UCSD-AML1 (cell line): ENCODE data around the gene SLC4A4.
A peak's percentile ranks its signal among the peaks of the same experiment; 100 is the strongest.
"Not testable (repeated sequence)": the region's sequence is repeated elsewhere in the genome, so short reads cannot be mapped to it uniquely, and the experiment has no call there.

ENCODE experiments used
- DNase-seq: peaks from one replicate; lab custom pipeline; 2025; ENCODE audit not compliant: unreplicated experiment; lab: John Stamatoyannopoulos, UW

The SLC4A4 gene

DNA sequence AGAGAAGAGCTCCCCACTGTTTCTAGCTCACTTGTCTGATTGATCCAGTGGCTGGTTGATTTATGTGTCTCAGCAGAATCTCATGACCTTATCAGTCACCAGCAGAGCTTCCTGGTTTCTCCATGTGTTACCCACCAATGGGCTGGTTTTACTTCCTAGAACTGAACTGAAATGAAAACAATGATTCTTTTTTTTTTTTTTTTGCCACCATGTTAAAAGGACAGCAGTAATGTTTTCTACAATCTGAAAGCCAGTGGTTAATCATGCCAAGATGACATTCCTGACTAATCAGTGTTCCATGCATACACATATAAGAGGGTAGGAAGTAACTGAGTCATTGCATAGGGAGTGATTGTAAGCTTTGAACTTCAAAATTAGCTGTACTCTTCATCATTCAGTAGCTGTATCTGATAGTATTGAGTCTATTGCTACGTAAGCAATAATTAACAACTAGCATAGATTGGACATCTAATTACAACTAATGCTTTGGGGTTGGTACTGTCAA is 67.7 kb downstream of the SLC4A4 start:
- peak; percentile 13 for DNase-seq

DNA sequence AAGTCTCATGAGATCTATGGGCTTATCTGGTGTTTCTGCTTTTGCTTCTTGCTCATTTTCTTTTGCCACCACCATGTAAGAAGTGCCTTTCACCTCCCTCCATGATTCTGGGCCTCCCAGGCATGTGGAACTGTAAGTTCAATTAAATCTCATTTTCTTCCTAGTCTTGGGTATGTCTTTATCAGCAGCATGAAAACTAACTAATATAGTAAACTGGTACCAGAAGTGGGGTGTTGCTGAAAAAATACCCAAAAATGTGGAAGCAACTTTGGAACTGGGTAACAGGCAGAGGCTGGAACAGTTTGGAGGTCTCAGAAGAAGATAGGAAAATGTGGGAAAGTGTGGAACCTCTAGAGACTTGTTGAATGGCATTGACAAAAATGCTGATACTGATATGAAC is 70.1 kb downstream of the SLC4A4 start:
- DNase-seq: not testable (repeated sequence)

DNA sequence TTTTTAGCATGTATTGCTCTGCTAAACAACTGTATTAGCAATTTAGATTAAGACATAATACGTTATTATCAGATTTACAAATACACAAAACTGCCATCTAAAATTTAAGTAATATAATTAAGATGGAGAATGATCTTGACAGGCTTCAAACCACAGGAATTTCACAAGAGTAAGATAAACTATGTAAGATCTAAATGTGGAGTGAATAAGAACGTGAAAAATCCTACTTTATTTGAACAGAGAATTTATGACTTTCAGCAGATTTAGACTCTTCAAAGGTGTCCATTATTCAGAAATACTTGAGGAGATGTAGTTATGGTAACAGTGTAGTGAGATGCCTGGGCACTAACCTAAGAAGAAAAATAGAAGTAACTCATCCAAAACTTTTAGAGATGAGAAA is 73.2 kb downstream of the SLC4A4 start:
- no peak for DNase-seq

DNA sequence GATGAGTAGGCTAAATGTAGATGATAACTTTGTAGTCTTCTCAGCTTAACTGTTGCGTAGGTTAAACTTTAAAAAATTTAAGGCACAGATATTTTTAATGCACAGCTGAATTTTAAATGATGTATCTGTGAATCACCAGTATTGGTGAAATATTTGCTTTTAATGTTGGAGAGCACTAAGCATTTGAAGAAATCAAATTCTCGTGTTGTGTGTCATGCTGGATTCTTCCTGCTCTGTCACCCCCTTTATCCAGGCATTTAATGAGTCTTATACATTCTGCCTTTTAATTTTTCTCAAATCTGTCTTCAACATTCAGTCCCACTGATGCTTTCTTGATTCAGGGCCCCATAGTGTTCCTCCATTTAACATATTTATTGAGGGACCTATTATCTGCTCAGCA is 76.7 kb downstream of the SLC4A4 start:
- DNase-seq: no peak

DNA sequence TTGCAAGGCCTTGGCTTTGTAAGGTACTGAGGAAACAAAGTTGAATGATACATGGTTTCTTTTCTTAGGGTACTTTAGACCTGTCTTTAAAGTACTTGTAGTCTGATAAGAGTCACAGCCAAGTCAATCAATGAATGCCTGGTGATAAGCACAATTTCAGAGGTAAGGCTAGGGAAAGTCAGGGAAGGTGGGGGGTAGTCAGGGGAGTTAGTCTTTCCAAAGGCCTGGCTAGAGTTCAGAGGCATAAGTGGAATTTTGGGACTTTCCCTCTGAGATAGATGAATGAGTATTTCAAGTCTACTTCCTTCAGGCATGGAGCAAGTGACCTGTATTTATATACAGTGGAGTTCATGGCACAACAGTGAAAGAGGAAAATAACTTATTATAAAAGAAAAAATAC is 78.3 kb downstream of the SLC4A4 start:
- no peak for DNase-seq

DNA sequence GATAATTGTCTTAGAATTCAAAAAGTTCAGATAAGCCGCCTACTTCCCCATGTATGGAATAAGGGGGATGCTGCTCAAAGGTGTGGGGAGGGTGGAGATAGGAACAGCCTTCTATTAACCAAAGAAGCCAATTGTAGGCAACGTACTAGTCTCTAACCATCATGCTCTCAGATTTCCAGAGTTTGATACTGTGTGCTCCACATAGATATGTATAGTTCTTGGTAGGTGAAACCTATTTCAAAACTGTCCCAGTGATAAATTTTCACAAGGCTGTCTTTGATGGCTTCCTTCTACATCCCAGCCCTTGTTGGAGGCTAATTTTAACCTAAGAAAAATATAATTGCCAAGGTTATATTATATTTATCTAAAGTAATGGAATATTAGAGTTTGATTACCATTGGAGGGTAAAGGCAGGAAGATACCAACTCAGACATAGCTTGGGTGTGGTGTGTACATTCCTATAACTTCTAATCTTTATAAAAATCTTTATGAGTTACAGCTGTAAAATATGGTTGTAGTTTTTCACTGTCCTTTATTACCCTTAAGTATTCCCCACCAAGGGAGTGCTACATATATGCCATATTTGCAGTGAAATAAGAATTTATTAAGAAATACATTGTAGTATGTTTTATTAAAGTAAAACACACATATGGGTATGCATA is 87.7 kb downstream of the SLC4A4 start:
- no peak for DNase-seq

DNA sequence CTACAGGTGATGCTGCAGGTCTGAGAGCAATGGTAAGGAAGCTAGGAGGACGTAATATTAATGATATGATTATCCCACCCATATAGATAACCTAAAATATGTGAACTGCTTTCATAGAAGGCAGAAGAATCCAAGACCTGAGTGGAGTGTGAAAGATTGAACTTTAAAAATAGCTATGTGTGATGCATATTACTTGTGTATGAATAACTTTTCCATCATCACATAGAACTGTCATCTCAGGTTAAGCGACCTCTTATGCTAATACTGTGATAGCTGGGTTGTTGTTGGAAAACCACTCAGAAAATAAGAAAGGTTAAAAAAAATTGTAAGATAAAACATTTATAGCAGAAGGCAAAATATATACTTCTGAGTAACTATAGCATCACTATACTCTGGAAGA is 90.3 kb downstream of the SLC4A4 start:
- no peak for DNase-seq

DNA sequence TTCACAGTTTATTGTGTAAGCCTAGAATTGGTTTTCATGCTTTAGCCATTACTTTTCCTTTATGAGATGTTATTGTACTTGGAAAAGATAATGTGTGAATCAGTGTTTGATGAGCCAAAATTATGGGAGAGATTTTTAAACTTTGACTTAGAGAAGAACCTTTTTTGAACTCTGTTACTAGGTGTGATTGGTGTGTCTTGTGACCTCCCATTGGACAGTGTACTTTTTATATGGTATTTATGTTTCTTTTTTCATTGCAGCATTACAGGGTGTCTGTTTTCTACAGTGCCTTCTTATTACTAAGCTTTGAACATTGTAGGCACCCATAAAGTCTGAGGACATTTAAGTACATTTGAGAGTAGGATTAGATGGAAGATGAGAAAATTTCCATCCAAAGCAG is 91.1 kb downstream of the SLC4A4 start:
- no peak for DNase-seq

DNA sequence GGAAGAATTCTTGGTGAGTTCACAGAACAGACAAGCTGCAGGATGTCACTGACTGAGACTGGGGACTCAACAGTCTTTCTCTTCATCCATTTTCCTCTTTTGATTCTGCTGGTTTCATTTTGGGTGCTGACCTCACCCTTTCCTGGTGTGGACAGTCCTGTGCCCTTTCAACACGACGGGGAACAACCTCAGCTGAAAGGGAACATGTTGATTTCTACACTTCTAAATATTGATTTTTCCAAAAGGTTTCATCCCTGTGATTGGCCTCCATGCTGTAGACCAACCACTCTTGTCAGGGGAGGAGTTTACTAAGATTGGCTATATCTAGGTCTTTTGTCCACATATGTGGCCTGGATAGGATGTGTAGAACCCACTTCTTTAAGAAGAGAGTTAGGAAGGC is 91.8 kb downstream of the SLC4A4 start:
- no peak for DNase-seq

DNA sequence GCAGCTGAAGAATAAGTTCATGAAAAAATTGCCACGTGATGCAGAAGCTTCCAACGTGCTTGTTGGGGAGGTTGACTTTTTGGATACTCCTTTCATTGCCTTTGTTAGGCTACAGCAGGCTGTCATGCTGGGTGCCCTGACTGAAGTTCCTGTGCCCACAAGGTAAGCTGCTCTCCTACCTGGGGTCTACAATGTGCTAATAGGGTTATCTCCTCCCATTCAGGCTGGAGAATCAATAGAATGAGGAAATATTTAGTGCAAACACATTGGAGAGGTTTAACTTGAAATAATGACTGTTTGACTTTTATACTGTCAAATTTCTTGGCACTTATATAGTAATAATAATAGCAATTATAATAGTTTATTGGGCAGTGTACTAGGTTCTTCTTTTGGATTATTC is 101.8 kb downstream of the SLC4A4 start:
- DNase-seq: no peak

DNA sequence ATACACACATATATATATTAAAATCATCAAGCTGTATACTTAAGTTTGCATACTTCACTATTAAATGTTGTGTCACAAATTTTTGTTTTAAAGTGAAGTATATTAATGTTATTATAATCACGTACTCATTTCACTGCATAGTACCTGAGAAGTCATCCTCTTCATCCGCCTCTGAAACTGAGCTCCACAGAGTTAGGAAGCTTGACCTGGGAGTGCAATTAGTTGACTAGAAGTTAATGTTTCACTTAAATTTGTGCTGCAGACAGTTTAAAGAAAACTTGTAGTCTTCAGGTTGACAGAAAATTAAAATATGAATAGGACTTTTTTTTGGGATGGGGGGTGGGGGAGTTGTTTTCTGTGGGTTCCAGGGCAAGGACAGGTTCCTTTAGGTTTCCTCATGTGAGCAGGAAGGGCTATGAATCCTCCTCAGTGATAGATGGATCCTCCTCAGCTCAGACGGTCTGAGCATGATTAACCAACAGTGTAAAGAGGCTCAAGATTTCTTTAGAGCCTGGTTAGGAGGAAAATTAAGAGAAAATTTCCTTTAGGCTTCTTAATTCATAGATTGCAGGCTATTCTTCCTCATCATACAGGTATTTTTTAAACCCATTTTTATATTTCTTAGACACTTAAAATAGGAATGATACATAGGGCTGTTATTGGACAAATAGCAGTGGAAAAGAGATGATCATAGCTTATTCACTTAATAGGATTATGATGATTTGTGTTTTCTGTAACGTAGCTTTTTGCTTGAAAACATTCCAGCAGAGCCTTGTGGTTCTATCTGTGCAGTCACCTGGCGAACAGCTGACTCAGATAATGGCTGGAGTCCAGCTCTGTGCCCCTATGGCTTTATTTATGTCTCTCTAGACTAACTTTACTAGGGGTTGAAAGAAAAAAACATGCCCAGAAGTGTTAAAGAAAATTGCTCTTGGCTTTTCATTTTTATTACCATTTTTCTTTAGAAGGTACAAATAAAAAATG is 102.7 kb downstream of the SLC4A4 start:
- DNase-seq: no peak

DNA sequence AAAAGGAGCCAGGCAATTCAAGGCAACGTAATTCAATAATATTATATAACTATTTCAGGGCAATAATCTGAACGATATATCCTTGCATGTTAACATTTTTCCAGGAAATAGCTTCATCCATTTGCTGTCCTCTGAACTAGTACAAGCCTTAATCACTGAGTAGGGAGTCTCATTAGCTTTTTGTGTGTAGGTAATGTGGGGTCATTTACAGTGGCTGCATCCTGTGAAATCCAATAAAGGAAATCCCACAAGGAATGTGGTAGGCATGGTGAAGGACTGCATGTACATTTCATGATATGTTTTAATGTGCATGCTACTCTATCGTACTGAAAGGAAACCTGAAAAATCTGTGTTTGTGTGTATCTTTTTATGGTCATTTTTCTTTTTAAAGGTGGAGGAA is 103.5 kb downstream of the SLC4A4 start:
- no peak for DNase-seq

DNA sequence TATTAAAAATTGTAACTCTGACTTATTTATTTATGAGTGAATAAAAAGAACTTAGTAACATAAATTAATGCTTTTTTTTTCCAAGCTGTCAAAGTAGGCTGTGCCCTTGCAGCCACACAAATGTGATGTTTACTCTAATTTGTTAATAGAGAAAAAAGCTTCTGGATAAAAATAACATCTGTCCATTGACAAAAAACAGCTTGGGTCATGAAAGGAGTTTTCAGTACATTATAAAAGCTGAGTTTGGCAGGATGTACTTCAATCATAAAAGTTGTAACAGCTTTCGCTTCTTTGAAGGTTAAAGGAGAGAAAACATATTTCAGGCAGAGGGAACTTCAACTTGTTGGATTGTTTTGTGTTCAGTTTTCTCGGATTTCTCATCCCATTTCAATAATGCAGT is 105.6 kb downstream of the SLC4A4 start:
- DNase-seq: no peak

DNA sequence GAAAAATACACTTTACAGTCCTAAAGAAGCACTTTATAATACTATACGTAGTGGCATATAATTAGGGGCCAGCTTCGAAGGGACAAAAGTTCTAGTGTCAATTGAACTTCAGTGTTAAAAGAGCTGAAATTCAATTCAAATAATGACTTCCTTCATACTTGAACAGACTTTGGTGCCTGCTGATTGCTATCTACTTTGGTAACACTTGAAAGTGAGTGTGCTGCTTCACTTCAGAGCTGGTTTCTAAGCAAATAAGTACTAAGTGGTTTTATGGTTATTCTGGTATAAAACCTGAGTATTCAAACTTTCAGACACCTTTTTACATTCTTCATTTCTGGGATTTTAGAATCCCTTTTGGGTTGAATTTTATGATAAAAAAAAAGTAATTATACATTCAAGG is 107.0 kb downstream of the SLC4A4 start:
- no peak for DNase-seq

DNA sequence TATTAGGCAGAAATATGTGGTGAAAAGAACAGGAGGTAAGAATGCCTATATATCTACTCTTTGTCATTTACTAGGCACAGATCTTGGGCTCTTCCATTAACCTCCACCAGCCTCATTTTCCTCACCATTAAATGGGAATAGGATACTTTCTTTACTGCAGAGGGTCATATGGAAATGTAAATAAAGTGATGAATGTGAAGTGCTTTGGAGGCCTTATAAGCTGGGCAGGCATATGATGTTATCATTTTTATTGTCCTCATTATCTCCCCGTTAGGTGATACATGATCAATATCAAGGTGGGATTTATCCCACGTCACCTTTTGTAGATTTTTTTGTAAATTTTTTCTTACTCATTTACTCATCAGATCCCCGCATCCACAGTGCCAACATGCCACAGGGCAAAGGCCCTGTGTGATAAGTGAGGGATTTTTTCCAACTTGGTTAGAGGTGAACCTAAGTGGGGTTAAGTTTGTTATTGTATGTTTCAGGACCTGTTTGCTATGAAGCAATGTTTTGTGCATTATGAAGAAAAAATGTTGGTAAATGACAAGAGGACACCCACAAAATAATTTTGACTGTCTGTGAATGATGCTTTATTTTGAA is 107.8 kb downstream of the SLC4A4 start:
- DNase-seq: no peak

DNA sequence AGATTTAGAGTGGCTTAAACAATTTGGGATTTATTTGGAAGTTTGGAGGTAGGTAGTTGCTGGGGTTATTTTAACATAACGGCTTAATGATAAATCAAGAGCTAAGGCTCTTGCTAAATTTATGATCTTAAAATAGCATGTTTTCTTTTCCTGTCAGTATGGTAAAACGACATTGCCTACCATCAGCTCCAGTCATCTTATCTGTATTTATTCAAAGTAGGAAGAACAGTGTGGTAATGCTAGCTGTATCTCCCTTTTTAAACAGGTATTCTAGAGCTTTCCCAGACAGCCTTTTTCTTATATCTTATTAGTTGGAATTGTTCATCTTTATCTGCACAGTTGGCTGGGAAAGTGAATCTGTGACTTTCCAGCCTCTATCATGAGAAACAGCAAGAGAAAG is 110.2 kb downstream of the SLC4A4 start:
- no peak for DNase-seq

DNA sequence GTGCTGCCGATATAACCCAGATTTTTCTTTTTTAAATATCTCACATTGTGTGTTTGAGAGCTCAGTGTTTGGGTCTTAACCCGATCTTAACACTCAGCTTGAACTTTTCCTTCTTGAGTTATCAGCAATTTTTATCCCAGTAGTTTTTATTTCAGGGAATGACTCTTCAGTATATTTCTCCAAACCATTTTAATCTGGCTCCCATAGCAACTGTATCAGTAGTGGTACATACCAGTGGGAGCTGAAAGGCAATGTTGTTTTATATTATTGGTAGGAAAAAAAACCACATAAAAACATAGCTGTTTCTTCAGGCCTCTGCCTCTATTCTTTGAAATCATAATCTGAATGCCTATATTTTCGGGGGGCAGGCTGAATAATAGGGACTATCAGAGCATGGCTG is 111.1 kb downstream of the SLC4A4 start:
- no peak for DNase-seq

DNA sequence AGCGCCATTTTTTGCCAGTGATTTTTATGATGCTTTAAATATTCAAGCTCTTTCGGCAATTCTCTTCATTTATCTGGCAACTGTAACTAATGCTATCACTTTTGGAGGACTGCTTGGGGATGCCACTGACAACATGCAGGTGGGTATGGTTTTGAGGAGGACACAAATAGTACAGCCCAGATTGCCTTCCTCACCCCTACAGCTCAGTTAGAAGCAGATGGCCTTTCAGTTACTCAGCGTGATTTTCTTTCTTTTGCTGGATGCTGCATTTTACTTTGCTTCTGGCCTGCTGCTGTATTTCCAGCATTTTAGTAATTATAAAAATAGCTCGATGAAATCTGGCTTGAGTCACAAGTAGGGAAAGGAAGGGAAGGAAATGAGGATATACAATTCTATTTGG is 114.7 kb downstream of the SLC4A4 start:
- DNase-seq: no peak

DNA sequence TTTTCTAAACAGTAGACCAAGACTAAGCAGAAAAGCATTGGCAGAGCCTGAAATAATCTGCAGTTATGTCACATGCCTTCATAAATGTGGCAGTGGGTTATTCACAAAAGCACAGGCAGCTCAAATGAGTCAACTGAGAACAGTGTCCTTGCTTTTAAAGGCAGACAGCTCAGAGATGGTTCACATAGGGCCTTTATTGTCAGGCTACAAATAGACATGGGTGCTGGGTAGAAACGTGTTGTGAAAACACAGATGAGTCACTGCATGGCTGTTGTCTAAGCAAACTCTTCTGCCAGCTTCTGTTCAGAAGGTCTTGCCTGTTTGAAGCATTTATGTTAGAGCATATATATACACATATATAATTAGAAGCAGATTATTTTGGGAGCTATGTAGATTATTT is 118.0 kb downstream of the SLC4A4 start:
- DNase-seq: no peak

DNA sequence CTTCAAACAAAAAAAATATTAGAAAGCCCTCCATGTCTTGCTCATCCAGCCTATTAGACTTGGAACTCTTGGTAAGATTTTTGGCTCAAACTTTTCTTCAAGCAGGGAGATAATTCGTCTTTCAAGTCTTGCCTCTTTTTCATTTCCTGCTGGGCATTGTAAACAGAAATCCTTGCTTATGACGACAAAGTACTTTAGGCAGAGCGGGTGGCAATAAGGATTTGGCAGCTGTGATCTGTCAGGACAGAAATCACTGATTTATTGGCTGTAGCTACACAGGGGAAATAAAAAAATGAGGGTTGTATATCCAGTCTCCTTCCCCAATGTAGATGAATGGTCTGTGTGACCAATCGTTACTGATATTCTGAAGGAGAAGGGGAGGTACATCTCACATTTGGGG is 121.6 kb downstream of the SLC4A4 start:
- no peak for DNase-seq

DNA sequence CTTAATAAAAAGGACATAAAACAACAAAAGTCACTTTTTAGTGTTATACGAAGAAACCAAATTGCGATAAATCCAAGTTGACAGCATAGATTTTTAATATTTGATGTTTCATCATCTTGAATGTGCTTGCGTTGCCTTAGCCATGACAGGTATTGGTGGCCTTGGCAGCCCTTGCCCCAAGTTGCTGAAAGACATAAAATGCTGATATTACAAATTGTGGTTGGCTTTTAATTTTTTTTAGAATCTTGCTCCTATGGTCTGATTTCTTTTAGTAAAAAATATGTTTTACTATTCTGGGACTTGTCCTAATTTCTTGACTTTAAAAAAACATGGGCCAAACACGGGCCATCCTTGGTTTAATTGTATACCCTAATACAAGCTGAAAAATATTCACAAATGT is 122.6 kb downstream of the SLC4A4 start:
- no peak for DNase-seq

DNA sequence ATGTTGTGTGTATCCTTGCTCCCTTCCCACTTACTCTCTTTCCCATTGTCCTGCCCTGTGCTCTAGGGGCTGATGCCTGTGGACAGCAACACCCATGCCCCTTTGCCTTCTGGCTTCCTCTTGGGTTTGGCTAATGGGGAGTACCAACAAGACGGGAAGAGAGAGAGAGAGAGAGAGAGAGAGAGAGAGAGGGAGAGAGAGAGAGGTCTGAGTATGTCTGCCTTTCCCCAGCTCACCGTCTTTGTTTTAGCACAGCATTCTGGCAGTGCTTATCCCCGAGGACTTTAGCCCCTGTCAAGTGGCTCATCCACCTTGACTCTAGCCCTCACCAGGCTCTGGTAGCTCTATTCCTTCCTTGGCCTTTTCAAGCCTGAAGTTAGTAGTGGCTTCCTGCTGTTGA is 128.0 kb downstream of the SLC4A4 start:
- DNase-seq: no peak
